ENCODE data around the gene MSL3B.

MSL3B gene

DNA sequence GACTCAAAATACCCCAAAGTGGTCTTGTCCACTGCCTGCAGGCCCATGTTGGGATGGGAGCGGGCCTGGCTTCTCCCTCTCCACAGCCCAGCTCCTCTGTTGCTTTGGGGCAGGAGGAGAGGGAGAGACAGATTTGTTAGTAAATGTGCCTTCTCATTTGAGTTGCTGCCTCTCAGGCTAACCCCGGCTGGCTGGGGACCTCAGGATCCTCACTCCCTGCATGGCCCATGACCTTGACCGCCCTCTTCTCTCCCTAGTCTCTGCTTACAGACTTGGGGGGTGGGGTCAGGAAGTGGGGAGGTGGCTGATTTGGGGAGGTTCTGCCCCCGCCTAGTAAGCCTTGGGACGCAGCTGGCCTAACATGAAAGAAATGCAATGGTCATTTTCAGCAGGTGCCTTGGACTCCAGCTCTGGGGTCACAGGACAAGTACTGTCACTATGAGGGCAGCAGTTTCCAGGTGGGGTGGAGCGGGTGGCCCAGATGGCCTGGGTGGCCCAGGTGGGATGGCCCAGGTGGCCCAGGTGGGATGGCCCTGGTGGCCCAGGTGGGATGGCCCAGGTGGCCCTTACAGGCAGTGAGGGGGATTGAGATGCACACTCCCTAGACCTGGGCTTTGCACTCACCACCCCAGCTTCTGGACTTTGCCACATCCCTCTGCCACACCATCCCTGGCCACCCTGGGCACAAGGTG is 37.9 kb downstream of the MSL3B start:
- no peaks in the 10 kb centered on the region for H3K36me3 ChIP-seq (ENCODE audit: insufficient read depth, low read length)
- no peaks in the 10 kb centered on the region for H3K9me2 ChIP-seq (ENCODE audit: insufficient read depth, low read length)
- H3K9me3 ChIP-seq (ENCODE audit: low read length) = no peaks in the 10 kb centered on the region
- H3F3A ChIP-seq (ENCODE audit: insufficient read depth, low read length, poor library complexity, severe bottlenecking) = no peaks in the 10 kb centered on the region
- H3K4me3 ChIP-seq (ENCODE audit: low read length) = no peak overlapping the region
- H4K20me1 ChIP-seq (ENCODE audit: insufficient read depth) = no peaks in the 10 kb centered on the region
- H3K79me2 ChIP-seq (replicated peaks; ENCODE audit: insufficient read depth, low read length) = no peaks in the 10 kb centered on the region
- no peaks in the 10 kb centered on the region for H3K27me3 ChIP-seq (ENCODE audit: insufficient read depth, low read depth, low read length)
- H2AFZ ChIP-seq (ENCODE audit: low read depth, low read length) = no peak overlapping the region
- no peak for TF ChIP-seq POLR2AphosphoS5 (IDR thresholded peaks at IDR 0.05)
- no peak for TF ChIP-seq EP300 (conservative IDR thresholded peaks at IDR 0.05; ENCODE audit: poor library complexity, severe bottlenecking)
- TF ChIP-seq, protein P1, sequence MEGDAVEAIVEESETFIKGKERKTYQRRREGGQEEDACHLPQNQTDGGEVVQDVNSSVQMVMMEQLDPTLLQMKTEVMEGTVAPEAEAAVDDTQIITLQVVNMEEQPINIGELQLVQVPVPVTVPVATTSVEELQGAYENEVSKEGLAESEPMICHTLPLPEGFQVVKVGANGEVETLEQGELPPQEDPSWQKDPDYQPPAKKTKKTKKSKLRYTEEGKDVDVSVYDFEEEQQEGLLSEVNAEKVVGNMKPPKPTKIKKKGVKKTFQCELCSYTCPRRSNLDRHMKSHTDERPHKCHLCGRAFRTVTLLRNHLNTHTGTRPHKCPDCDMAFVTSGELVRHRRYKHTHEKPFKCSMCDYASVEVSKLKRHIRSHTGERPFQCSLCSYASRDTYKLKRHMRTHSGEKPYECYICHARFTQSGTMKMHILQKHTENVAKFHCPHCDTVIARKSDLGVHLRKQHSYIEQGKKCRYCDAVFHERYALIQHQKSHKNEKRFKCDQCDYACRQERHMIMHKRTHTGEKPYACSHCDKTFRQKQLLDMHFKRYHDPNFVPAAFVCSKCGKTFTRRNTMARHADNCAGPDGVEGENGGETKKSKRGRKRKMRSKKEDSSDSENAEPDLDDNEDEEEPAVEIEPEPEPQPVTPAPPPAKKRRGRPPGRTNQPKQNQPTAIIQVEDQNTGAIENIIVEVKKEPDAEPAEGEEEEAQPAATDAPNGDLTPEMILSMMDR (IDR thresholded peaks at IDR 0.05; ENCODE audit: poor library complexity, severe bottlenecking) = no peak
- no peak overlapping the region for H3K27ac ChIP-seq (ENCODE audit: low read length)
- no peak overlapping the region for H3K4me2 ChIP-seq (ENCODE audit: low read length)
- no peak overlapping the region for H3K9ac ChIP-seq (ENCODE audit: low read length)

DNA sequence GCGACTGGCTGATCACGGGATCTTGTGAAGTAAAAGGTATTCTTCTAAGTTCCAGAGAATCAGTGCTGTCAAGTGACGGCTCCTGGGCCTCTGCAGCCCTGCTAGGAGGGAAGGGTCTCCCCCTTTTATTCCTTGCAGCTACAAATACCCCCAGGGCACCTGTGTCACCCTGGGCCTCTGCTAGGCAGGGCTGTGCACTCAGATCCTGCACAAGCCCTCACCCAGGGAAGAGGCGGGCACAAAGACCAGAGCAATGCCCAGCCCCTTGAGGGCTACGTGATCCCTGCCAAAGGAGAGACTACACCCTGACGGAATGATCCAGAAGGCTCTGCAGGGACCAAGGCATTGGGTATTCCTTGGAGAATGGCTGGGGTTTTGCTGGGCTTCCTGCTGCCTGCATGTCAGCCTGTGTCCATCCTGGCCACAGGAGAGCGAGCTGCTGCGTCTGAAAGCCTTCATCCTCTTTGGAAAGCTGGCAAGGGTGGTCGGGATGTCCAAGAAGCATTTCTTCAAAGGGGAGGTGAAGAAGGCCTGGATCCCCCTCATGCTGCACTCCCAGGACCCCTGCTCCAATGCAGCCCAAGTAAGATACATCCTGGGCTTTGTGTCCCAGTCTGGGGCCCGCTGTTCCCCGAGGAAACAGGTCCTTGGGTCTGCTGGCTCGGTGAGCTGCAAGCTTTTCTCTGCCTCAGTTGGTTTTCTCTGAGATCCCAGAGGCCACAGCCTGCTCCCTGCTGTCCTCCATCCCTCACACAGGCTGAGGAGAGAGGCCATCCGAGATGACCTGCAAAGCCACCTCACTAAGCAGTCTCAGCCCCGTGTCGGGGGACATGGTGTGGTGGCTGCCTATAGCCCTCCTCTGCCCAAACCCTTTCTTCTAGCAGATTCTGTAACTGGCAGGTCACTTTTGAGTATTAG is 38.7 kb downstream of the MSL3B start:
- Histone ChIP-seq H4K20me1 (ENCODE audit: insufficient read depth) (no peaks in the 10 kb centered on the region), H3K79me2 (replicated peaks; ENCODE audit: insufficient read depth, low read length) (no peaks in the 10 kb centered on the region), H3K27ac (ENCODE audit: low read length) (no peak overlapping the region), H3K9me3 (ENCODE audit: low read length) (no peaks in the 10 kb centered on the region), H3F3A (ENCODE audit: insufficient read depth, low read length, poor library complexity, severe bottlenecking) (no peaks in the 10 kb centered on the region), H3K9me2 (ENCODE audit: insufficient read depth, low read length) (no peaks in the 10 kb centered on the region), H2AFZ (ENCODE audit: low read depth, low read length) (no peak overlapping the region), H3K36me3 (ENCODE audit: insufficient read depth, low read length) (no peaks in the 10 kb centered on the region), H3K4me3 (ENCODE audit: low read length) (no peak overlapping the region), H3K4me2 (ENCODE audit: low read length) (no peak overlapping the region), H3K27me3 (ENCODE audit: insufficient read depth, low read depth, low read length) (no peaks in the 10 kb centered on the region), H3K9ac (ENCODE audit: low read length) (no peak overlapping the region)
- TF ChIP-seq TAF1 (IDR thresholded peaks at IDR 0.05; ENCODE audit: low read depth) (no peak), SMC3 (conservative IDR thresholded peaks at IDR 0.05; ENCODE audit: poor library complexity) (no peak), EP300 (conservative IDR thresholded peaks at IDR 0.05; ENCODE audit: poor library complexity, severe bottlenecking) (no peak)
- TF ChIP-seq, protein P1 (IDR thresholded peaks at IDR 0.05; ENCODE audit: poor library complexity, severe bottlenecking) = no peak

DNA sequence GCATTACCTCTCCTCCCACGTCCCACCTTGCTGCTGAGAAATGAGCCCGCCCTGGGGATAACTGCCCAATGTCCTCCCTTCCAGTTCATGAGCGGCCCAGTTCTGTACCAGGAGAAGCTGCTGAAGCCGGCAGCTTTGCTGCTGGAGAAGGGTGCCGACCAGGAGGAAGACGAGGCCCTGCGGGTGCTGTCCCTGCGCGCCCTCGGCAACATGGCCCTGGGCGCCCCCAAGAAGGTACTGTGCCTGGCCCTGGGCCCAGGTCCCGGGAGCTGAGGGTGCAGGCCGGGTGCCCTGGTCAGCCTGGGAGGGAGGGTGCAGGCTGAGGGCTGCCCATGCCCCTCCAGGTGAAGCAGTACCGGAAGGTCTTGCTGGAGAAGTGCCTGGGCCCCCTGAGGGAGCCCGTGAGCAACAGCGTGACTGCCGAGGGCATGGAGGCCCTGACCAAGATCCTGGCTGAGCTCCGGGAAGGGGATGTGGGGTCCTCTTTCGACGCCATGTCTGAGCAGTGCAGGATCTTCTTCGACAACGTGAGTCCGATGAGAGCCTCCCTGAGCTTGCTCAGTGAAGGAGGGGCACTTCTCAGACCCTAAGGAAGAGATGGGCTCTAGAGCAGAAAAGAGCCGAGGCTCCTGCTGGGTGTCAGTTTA is 39.5 kb downstream of the MSL3B start:
- H4K20me1 ChIP-seq (ENCODE audit: insufficient read depth) = no peaks in the 10 kb centered on the region
- no peak overlapping the region for H3K27ac ChIP-seq (ENCODE audit: low read length)
- no peak overlapping the region for H2AFZ ChIP-seq (ENCODE audit: low read depth, low read length)
- no peak overlapping the region for H3K4me3 ChIP-seq (ENCODE audit: low read length)
- no peaks in the 10 kb centered on the region for H3K27me3 ChIP-seq (ENCODE audit: insufficient read depth, low read depth, low read length)
- no peaks in the 10 kb centered on the region for H3F3A ChIP-seq (ENCODE audit: insufficient read depth, low read length, poor library complexity, severe bottlenecking)
- H3K36me3 ChIP-seq (ENCODE audit: insufficient read depth, low read length) = no peaks in the 10 kb centered on the region
- H3K79me2 ChIP-seq (replicated peaks; ENCODE audit: insufficient read depth, low read length) = no peaks in the 10 kb centered on the region
- H3K9me3 ChIP-seq (ENCODE audit: low read length) = no peaks in the 10 kb centered on the region
- no peak overlapping the region for H3K9ac ChIP-seq (ENCODE audit: low read length)
- H3K4me2 ChIP-seq (ENCODE audit: low read length) = no peak overlapping the region
- H3K9me2 ChIP-seq (ENCODE audit: insufficient read depth, low read length) = no peaks in the 10 kb centered on the region
- TF ChIP-seq POLR2AphosphoS5 (IDR thresholded peaks at IDR 0.05) (no peak), SMC3 (conservative IDR thresholded peaks at IDR 0.05; ENCODE audit: poor library complexity) (no peak), TAF1 (IDR thresholded peaks at IDR 0.05; ENCODE audit: low read depth) (no peak), RAD21 (conservative IDR thresholded peaks at IDR 0.05) (no peak), EZH2 (IDR thresholded peaks at IDR 0.05; ENCODE audit: borderline replicate concordance, insufficient read depth, low read length, poor library complexity, severe bottlenecking) (no peak)
- TF ChIP-seq, protein P1 (IDR thresholded peaks at IDR 0.05; ENCODE audit: poor library complexity, severe bottlenecking) = no peak
- TF ChIP-seq, protein P2, sequence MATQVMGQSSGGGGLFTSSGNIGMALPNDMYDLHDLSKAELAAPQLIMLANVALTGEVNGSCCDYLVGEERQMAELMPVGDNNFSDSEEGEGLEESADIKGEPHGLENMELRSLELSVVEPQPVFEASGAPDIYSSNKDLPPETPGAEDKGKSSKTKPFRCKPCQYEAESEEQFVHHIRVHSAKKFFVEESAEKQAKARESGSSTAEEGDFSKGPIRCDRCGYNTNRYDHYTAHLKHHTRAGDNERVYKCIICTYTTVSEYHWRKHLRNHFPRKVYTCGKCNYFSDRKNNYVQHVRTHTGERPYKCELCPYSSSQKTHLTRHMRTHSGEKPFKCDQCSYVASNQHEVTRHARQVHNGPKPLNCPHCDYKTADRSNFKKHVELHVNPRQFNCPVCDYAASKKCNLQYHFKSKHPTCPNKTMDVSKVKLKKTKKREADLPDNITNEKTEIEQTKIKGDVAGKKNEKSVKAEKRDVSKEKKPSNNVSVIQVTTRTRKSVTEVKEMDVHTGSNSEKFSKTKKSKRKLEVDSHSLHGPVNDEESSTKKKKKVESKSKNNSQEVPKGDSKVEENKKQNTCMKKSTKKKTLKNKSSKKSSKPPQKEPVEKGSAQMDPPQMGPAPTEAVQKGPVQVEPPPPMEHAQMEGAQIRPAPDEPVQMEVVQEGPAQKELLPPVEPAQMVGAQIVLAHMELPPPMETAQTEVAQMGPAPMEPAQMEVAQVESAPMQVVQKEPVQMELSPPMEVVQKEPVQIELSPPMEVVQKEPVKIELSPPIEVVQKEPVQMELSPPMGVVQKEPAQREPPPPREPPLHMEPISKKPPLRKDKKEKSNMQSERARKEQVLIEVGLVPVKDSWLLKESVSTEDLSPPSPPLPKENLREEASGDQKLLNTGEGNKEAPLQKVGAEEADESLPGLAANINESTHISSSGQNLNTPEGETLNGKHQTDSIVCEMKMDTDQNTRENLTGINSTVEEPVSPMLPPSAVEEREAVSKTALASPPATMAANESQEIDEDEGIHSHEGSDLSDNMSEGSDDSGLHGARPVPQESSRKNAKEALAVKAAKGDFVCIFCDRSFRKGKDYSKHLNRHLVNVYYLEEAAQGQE (IDR thresholded peaks at IDR 0.05; ENCODE audit: borderline replicate concordance) = no peak
